H9 (cell line): Measurements from ENCODE around the gene RHBDF1. TPM values are rescaled to one million over a fixed set of nuclear protein-coding genes. Genes with fewer than 3 reads are reported as not detected.

Experiments used
- DNase-seq: peaks from one replicate; pipeline ENCODE4 v3.0.0-alpha.2; 2017
- H2AFZ ChIP-seq: one replicate; pipeline ENCODE4 v1.6.1; 2013; ENCODE audit warnings: mild to moderate bottlenecking, low read length, control low read depth, moderate library complexity
- H2AK5ac ChIP-seq: 2 replicates; pipeline ENCODE4 v1.6.1; 2013; ENCODE audit warnings: low read length, control low read depth, mixed read lengths; ENCODE audit not compliant: insufficient read length
- H2BK120ac ChIP-seq: one replicate; pipeline ENCODE4 v1.6.1; 2013; ENCODE audit warnings: low read depth, mild to moderate bottlenecking, low read length, control low read depth, inconsistent platforms; ENCODE audit not compliant: poor library complexity, severe bottlenecking
- H2BK12ac ChIP-seq: 2 replicates; pipeline ENCODE4 v1.6.1; 2013; ENCODE audit warnings: low read length, control low read depth, mixed read lengths, low read depth; ENCODE audit not compliant: insufficient read length
- H2BK15ac ChIP-seq: 2 replicates; pipeline ENCODE4 v1.6.1; 2013; ENCODE audit warnings: low read depth, low read length, control low read depth
- H2BK20ac ChIP-seq: one replicate; pipeline ENCODE4 v1.6.1; 2013; ENCODE audit warnings: low read depth, mild to moderate bottlenecking, low read length, control low read depth, inconsistent platforms; ENCODE audit not compliant: poor library complexity, severe bottlenecking
- H2BK5ac ChIP-seq: 2 replicates; pipeline ENCODE4 v1.6.1; 2013; ENCODE audit warnings: low read length, control low read depth, mixed read lengths; ENCODE audit not compliant: insufficient read length
- H3K14ac ChIP-seq: 2 replicates; pipeline ENCODE4 v1.6.1; 2013; ENCODE audit warnings: low read length, control low read depth; ENCODE audit not compliant: insufficient read depth
- H3K18ac ChIP-seq: 2 replicates; pipeline ENCODE4 v1.6.1; 2013; ENCODE audit warnings: low read depth, mild to moderate bottlenecking, mixed read lengths, low read length, control low read depth; ENCODE audit not compliant: insufficient read length
- H3K23ac ChIP-seq: 2 replicates; pipeline ENCODE4 v1.6.1; 2013; ENCODE audit warnings: low read length, control low read depth, mixed read lengths, low read depth; ENCODE audit not compliant: insufficient read length
- H3K23me2 ChIP-seq: 2 replicates; pipeline ENCODE4 v1.6.1; 2013; ENCODE audit warnings: low read depth, mild to moderate bottlenecking, mixed read lengths, low read length, control low read depth; ENCODE audit not compliant: insufficient read length, poor library complexity, severe bottlenecking
- H3K27ac ChIP-seq: 2 replicates; pipeline ENCODE4 v1.5.1; 2013; ENCODE audit warnings: low read length, control low read depth, mixed read lengths, low read depth; ENCODE audit not compliant: insufficient read length
- H3K27me3 ChIP-seq: 2 replicates; pipeline ENCODE4 v1.6.1; 2013; ENCODE audit warnings: low read length, control low read depth, inconsistent platforms; ENCODE audit not compliant: insufficient read depth
- H3K4ac ChIP-seq: 2 replicates; pipeline ENCODE4 v1.6.1; 2013; ENCODE audit warnings: low read depth, mild to moderate bottlenecking, control low read depth, inconsistent platforms, low read length, moderate library complexity
- H3K4me1 ChIP-seq: 2 replicates; pipeline ENCODE4 v1.6.1; 2013; ENCODE audit warnings: low read length, control low read depth, inconsistent platforms; ENCODE audit not compliant: insufficient read depth
- H3K4me2 ChIP-seq: 2 replicates; pipeline ENCODE4 v1.6.1; 2013; ENCODE audit warnings: low read length, control low read depth, mixed read lengths; ENCODE audit not compliant: insufficient read length, insufficient read depth
- H3K56ac ChIP-seq: 2 replicates; pipeline ENCODE4 v1.6.1; 2013; ENCODE audit warnings: low read depth, mild to moderate bottlenecking, mixed read lengths, low read length, control low read depth; ENCODE audit not compliant: insufficient read length
- H3K79me1 ChIP-seq: 2 replicates; pipeline ENCODE4 v1.6.1; 2013; ENCODE audit warnings: low read depth, mild to moderate bottlenecking, moderate library complexity, low read length, control low read depth, inconsistent platforms; ENCODE audit not compliant: insufficient read depth, poor library complexity, severe bottlenecking
- H3K79me2 ChIP-seq: 2 replicates; pipeline ENCODE4 v1.6.1; 2013; ENCODE audit warnings: low read length, control low read depth, inconsistent platforms; ENCODE audit not compliant: insufficient read depth
- H3K9ac ChIP-seq: 2 replicates; pipeline ENCODE4 v1.6.1; 2013; ENCODE audit warnings: low read length, control low read depth, mixed read lengths; ENCODE audit not compliant: insufficient read length; ENCODE audit errors: extremely low read depth
- H3K9me3 ChIP-seq: one replicate; pipeline ENCODE4 v1.6.1; 2013; ENCODE audit warnings: low read depth, low read length, inconsistent platforms; ENCODE audit not compliant: control insufficient read depth
- H3T11ph ChIP-seq: one replicate; pipeline ENCODE4 v1.6.1; 2013; ENCODE audit warnings: mild to moderate bottlenecking, low read length, control low read depth, inconsistent platforms
- H4K20me1 ChIP-seq: one replicate; pipeline ENCODE4 v1.6.1; 2013; ENCODE audit not compliant: control insufficient read depth, insufficient read length, insufficient read depth
- H4K5ac ChIP-seq: 2 replicates; pipeline ENCODE4 v1.6.1; 2013; ENCODE audit warnings: low read depth, mild to moderate bottlenecking, mixed read lengths, low read length, control low read depth; ENCODE audit not compliant: insufficient read length
- H4K8ac ChIP-seq: replicated peaks from 2 replicates; pipeline ENCODE4 v1.6.1; 2013; ENCODE audit warnings: low read length, control low read depth, mixed read lengths, low read depth; ENCODE audit not compliant: insufficient read length
- H4K91ac ChIP-seq: 2 replicates; pipeline ENCODE4 v1.6.1; 2013; ENCODE audit warnings: low read depth, mild to moderate bottlenecking, moderate library complexity, mixed read lengths, low read length, control low read depth; ENCODE audit not compliant: insufficient read length
- H3K27ac Mint-ChIP-seq, 3 experiments: 2 replicates in 2 of 3; 3 replicates in 1 of 3; pipeline ENCODE4 v1.8.0; 2020 to 2021; ENCODE audit warnings: mixed read lengths in 3 of 3, mild to moderate bottlenecking in 1 of 3, moderate library complexity in 1 of 3
- H3K27me3 Mint-ChIP-seq: 2 replicates; pipeline ENCODE4 v1.8.0; 2021; ENCODE audit warnings: low read depth, mild to moderate bottlenecking, moderate library complexity, mixed read lengths
- H3K36me3 Mint-ChIP-seq, 3 experiments: 2 replicates in 2 of 3; 3 replicates in 1 of 3; pipeline ENCODE4 v1.8.0; 2020 to 2021; ENCODE audit warnings: low read depth in 3 of 3, mixed read lengths in 3 of 3; ENCODE audit not compliant: insufficient read depth in 1 of 3
- H3K4me1 Mint-ChIP-seq, 2 experiments: 2 replicates each; pipeline ENCODE4 v1.8.0; 2020; ENCODE audit warnings: mixed read lengths in 2 of 2
- H3K4me3 Mint-ChIP-seq, 2 experiments: 2 replicates in 1 of 2; 3 replicates in 1 of 2; pipeline ENCODE4 v1.8.0; 2020 to 2021; ENCODE audit warnings: mild to moderate bottlenecking in 2 of 2, mixed read lengths in 2 of 2, moderate library complexity in 1 of 2
- H3K9me3 Mint-ChIP-seq, 2 experiments: 2 replicates in 1 of 2; 3 replicates in 1 of 2; pipeline ENCODE4 v1.8.0; 2020; ENCODE audit warnings: mild to moderate bottlenecking in 2 of 2, mixed read lengths in 2 of 2, moderate library complexity in 1 of 2
- WGBS: extraction: QIAGEN DNeasy Blood & Tissue Kit; methylation state at CpG from one replicate; pipeline ENCODE4 v1.1.7; 2013; ENCODE audit warnings: missing lambda C conversion rate, low lambda C conversion rate, mixed read lengths; ENCODE audit not compliant: insufficient read length; ENCODE audit errors: extremely low coverage; 5-methylcytosine and 5-hydroxymethylcytosine counted together
- total RNA-seq: library from RNA; stranded (reverse); gene quantifications from 2 replicates; pipeline ENCODE4 v1.2.1, GENCODE V29; 2021
- TF ChIP-seq, protein P1 (sequence below): fragments of 200-600 bp; sonication (generic); conservative IDR thresholded peaks from 3 replicates; pipeline ENCODE4 v1.8.0; 2021; ENCODE audit warnings: antibody characterized with exemption, mild to moderate bottlenecking

RHBDF1 gene
- total RNA-seq, 1 experiment from 2014 or later: 34.6 TPM

DNA sequence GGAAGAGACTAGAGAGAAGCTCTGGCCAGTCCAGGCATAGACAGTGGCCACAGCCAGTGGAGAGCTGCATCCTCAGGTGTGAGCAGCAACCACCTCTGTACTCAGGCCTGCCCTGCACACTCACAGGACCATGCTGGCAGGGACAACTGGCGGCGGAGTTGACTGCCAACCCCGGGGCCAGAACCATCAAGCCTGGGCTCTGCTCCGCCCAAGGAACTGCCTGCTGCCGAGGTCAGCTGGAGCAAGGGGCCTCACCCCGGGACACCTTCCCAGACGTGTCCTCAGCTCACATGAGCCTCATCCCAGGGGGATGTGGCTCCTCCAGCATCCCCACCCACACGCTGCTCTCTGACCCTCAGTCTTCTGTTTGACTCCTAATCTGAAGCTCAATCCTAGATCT lies 3.2 kb downstream of the RHBDF1 start:
- no peaks in the 10 kb centered on the region for H3K9me3 Mint-ChIP-seq
- Histone ChIP-seq H3K18ac (no peak overlapping the region), H2AK5ac (no peak overlapping the region), H2BK15ac (no peak overlapping the region), H3K27me3 (no peaks in the 10 kb centered on the region), H3K4me2 (no peak overlapping the region), H3K4me1 (peaks cover 3% of the 10 kb centered on the region; the same call in 1 of the 2 replicates), H4K20me1 (no peaks in the 10 kb centered on the region), H3K23ac (no peak overlapping the region), H2BK20ac (no peak overlapping the region), H2AFZ (no peak overlapping the region), H4K5ac (no peak overlapping the region), H3K9ac (no peak overlapping the region), H3K27ac (no peak overlapping the region), H3K14ac (no peak overlapping the region), H3T11ph (no peak overlapping the region), H3K56ac (no peak overlapping the region), H4K8ac (no peak overlapping the region), H3K9me3 (no peaks in the 10 kb centered on the region), H2BK12ac (no peak overlapping the region), H3K23me2 (peaks cover 10% of the 10 kb centered on the region), H3K4ac (no peak overlapping the region), H3K79me2 (no peaks in the 10 kb centered on the region; the same call in 1 of the 2 replicates), H4K91ac (no peak overlapping the region), H2BK5ac (no peak overlapping the region), H2BK120ac (no peak overlapping the region), H3K79me1 (no peaks in the 10 kb centered on the region)
- DNase-seq: no peak
- H3K27ac Mint-ChIP-seq: peak overlapping the region in 2 of 3 experiments; percentile 22 to 53; a peak in 3 of 7 replicates
- H3K4me1 Mint-ChIP-seq: peaks cover 31 to 40% of the 10 kb centered on the region in 2 experiments
- TF ChIP-seq, protein P1, sequence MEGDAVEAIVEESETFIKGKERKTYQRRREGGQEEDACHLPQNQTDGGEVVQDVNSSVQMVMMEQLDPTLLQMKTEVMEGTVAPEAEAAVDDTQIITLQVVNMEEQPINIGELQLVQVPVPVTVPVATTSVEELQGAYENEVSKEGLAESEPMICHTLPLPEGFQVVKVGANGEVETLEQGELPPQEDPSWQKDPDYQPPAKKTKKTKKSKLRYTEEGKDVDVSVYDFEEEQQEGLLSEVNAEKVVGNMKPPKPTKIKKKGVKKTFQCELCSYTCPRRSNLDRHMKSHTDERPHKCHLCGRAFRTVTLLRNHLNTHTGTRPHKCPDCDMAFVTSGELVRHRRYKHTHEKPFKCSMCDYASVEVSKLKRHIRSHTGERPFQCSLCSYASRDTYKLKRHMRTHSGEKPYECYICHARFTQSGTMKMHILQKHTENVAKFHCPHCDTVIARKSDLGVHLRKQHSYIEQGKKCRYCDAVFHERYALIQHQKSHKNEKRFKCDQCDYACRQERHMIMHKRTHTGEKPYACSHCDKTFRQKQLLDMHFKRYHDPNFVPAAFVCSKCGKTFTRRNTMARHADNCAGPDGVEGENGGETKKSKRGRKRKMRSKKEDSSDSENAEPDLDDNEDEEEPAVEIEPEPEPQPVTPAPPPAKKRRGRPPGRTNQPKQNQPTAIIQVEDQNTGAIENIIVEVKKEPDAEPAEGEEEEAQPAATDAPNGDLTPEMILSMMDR: no peak
- H3K36me3 Mint-ChIP-seq: peaks cover 2 to 4% (median 3%) of the 10 kb centered on the region in 3 experiments; a peak in 5 of 7 replicates
- peaks cover 1% of the 10 kb centered on the region; the same call in 1 of the 2 replicates for H3K27me3 Mint-ChIP-seq
- H3K4me3 Mint-ChIP-seq: no peak overlapping the region; a peak in 1 of 5 replicates
- no CpG with 5 or more reads among the region's 8 CpGs for WGBS
